HCT116 (cell line): ENCODE results near the gene TIGIT.

Experiments used
- FOSL1 ChIP-seq: IDR thresholded peaks from 2 replicates; pipeline ENCODE4 v1.6.1; 2012; ENCODE audit warnings: low read depth
- JUND ChIP-seq: IDR thresholded peaks from 2 replicates; pipeline ENCODE4 v1.6.1; 2012
- RAD21 ChIP-seq: IDR thresholded peaks from 2 replicates; pipeline ENCODE4 v1.6.1; 2012; ENCODE audit warnings: low read depth, mild to moderate bottlenecking
- TCF7L2 ChIP-seq: IDR thresholded peaks from 2 replicates; pipeline ENCODE4 v1.7.0; 2011; ENCODE audit warnings: borderline replicate concordance, inconsistent platforms; ENCODE audit not compliant: insufficient read depth, insufficient read length; ENCODE audit errors: extremely low read depth
- YY1 ChIP-seq: IDR thresholded peaks from 2 replicates; pipeline ENCODE4 v1.6.1; 2011; ENCODE audit warnings: low read length, low read depth, moderate library complexity, mild to moderate bottlenecking; ENCODE audit not compliant: insufficient replicate concordance; ENCODE audit errors: extremely low read depth
- ZNF274 ChIP-seq: fragments of 200-500 bp; sonication (Bioruptor generic); IDR thresholded peaks from 2 replicates; pipeline ENCODE4 v1.6.1; 2014; ENCODE audit warnings: mild to moderate bottlenecking, low read depth, low read length, inconsistent platforms
- TF ChIP-seq, protein P1 (sequence below), 3 experiments: fragments of 200-600 bp in 1 of 3; sonication (generic) in 1 of 3; IDR thresholded peaks in 2 of 3; conservative IDR thresholded peaks in 1 of 3; 2 replicates each; pipeline ENCODE4 v1.5.1; 2012 to 2017; ENCODE audit warnings: low read depth in 2 of 3, low read length in 2 of 3, antibody characterized with exemption in 1 of 3, borderline replicate concordance in 1 of 3, control low read depth in 1 of 3, mild to moderate bottlenecking in 1 of 3, mixed read lengths in 1 of 3, mixed run types in 1 of 3, moderate library complexity in 1 of 3; ENCODE audit not compliant: insufficient read depth in 1 of 3
- TF ChIP-seq, protein P2 (sequence below): IDR thresholded peaks from 2 replicates; pipeline ENCODE4 v1.6.1; 2012

DNA sequence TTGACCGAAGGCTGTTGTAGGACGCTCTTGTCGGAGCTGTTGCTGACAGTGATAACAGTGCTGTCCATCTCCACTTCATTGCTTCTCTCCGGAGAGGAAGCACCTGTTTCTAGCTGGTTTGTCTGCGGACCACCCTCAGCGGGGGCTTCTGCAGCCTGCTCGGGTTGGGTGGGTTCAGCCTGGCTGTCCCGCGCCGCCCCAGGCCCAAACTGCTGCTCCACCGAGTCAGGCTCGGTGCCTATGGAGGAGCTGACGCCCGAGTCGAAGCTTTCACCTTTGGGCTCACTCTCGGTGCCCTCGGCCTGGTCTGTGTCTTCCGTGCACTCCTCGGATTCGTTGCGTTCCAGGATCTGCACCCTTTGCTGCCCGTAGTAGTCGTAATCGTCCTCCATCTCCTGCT is 56.9 kb downstream of the TIGIT start:
- no peak for TF ChIP-seq JUND
- TF ChIP-seq TCF7L2: no peak
- TF ChIP-seq, protein P1, sequence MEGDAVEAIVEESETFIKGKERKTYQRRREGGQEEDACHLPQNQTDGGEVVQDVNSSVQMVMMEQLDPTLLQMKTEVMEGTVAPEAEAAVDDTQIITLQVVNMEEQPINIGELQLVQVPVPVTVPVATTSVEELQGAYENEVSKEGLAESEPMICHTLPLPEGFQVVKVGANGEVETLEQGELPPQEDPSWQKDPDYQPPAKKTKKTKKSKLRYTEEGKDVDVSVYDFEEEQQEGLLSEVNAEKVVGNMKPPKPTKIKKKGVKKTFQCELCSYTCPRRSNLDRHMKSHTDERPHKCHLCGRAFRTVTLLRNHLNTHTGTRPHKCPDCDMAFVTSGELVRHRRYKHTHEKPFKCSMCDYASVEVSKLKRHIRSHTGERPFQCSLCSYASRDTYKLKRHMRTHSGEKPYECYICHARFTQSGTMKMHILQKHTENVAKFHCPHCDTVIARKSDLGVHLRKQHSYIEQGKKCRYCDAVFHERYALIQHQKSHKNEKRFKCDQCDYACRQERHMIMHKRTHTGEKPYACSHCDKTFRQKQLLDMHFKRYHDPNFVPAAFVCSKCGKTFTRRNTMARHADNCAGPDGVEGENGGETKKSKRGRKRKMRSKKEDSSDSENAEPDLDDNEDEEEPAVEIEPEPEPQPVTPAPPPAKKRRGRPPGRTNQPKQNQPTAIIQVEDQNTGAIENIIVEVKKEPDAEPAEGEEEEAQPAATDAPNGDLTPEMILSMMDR (IDR thresholded peaks at IDR 0.05 in 2 of 3, conservative IDR thresholded peaks at IDR 0.05 in 1 of 3; ENCODE audit: borderline replicate concordance in 1 of 3, insufficient read depth in 1 of 3, low read depth in 2 of 3, low read length in 2 of 3): no peak
- no peak for TF ChIP-seq ZNF274
- TF ChIP-seq YY1: no peak
- no peak for TF ChIP-seq RAD21
- no peak for TF ChIP-seq FOSL1
- TF ChIP-seq, protein P2, sequence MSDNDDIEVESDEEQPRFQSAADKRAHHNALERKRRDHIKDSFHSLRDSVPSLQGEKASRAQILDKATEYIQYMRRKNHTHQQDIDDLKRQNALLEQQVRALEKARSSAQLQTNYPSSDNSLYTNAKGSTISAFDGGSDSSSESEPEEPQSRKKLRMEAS: no peak
